Transverse colon (tissue), 3 donors: ENCODE results near the gene TRAK1.

Experiments
- POLR2A ChIP-seq: fragments of 450-650 bp; IDR thresholded peaks from one replicate; pipeline ENCODE4 v1.6.1; 2016; ENCODE audit warnings: antibody characterized with exemption, mild to moderate bottlenecking, moderate library complexity
- TF ChIP-seq, protein P1 (sequence below), 5 experiments: fragments of 200-600 bp in 3 of 5; fragments of 450-650 bp in 2 of 5; sonication (generic) in 3 of 5; IDR thresholded peaks; 1 replicate in 2 of 5; 2 replicates in 3 of 5; pipeline ENCODE4 v1.5.1; 2016 to 2017; ENCODE audit warnings: antibody characterized with exemption in 5 of 5, inconsistent platforms in 3 of 5, mild to moderate bottlenecking in 2 of 5, moderate library complexity in 1 of 5

- TF ChIP-seq POLR2A: no peak
- TF ChIP-seq, protein P1, sequence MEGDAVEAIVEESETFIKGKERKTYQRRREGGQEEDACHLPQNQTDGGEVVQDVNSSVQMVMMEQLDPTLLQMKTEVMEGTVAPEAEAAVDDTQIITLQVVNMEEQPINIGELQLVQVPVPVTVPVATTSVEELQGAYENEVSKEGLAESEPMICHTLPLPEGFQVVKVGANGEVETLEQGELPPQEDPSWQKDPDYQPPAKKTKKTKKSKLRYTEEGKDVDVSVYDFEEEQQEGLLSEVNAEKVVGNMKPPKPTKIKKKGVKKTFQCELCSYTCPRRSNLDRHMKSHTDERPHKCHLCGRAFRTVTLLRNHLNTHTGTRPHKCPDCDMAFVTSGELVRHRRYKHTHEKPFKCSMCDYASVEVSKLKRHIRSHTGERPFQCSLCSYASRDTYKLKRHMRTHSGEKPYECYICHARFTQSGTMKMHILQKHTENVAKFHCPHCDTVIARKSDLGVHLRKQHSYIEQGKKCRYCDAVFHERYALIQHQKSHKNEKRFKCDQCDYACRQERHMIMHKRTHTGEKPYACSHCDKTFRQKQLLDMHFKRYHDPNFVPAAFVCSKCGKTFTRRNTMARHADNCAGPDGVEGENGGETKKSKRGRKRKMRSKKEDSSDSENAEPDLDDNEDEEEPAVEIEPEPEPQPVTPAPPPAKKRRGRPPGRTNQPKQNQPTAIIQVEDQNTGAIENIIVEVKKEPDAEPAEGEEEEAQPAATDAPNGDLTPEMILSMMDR (IDR thresholded peaks at IDR 0.05): no peak
Measured at GRCh38 chr3:42120866-42121265, 29.7 kb downstream of the TRAK1 start.
